GM23248 (cell line): ENCODE measurements around the gene SLC44A4. TPM values are rescaled to one million over a fixed set of nuclear protein-coding genes. Genes with fewer than 3 reads are reported as not detected.

Experiments
- DNase-seq: peaks from one replicate; pipeline ENCODE4 v3.0.0-alpha.2; 2015
- H2AFZ ChIP-seq: fragments of 200-600 bp; sonication (generic); 2 replicates; pipeline ENCODE4 v1.6.1; 2016; ENCODE audit warnings: antibody characterized with exemption
- H3F3A ChIP-seq: fragments of 200-600 bp; sonication (generic); 2 replicates; pipeline ENCODE4 v1.6.1; 2016; ENCODE audit warnings: mild to moderate bottlenecking, antibody characterized with exemption, mixed run types; ENCODE audit not compliant: insufficient read depth
- H3K27ac ChIP-seq: fragments of 200-600 bp; sonication (generic); 2 replicates; pipeline ENCODE4 v1.5.1; 2016; ENCODE audit warnings: mild to moderate bottlenecking
- H3K27me3 ChIP-seq: fragments of 200-600 bp; sonication (generic); replicated peaks from 2 replicates; pipeline ENCODE4 v1.6.1; 2016; ENCODE audit warnings: mild to moderate bottlenecking; ENCODE audit not compliant: insufficient read depth
- H3K36me3 ChIP-seq: fragments of 200-600 bp; sonication (generic); 2 replicates; pipeline ENCODE4 v1.6.1; 2016; ENCODE audit warnings: low read depth, mild to moderate bottlenecking
- H3K4me1 ChIP-seq: fragments of 200-600 bp; sonication (generic); 2 replicates; pipeline ENCODE4 v1.6.1; 2016; ENCODE audit warnings: mild to moderate bottlenecking; ENCODE audit not compliant: insufficient read depth
- H3K4me2 ChIP-seq: fragments of 200-600 bp; sonication (generic); one replicate; pipeline ENCODE4 v1.6.1; 2016; ENCODE audit warnings: mild to moderate bottlenecking; ENCODE audit not compliant: unreplicated experiment
- H3K4me3 ChIP-seq: fragments of 200-600 bp; sonication (generic); 2 replicates; pipeline ENCODE4 v1.5.1; 2016; ENCODE audit warnings: mild to moderate bottlenecking
- H3K79me2 ChIP-seq: fragments of 200-600 bp; sonication (generic); 2 replicates; pipeline ENCODE4 v1.6.1; 2016; ENCODE audit warnings: mild to moderate bottlenecking; ENCODE audit not compliant: insufficient read depth
- H3K9ac ChIP-seq: fragments of 200-600 bp; sonication (generic); 2 replicates; pipeline ENCODE4 v1.6.1; 2016; ENCODE audit warnings: mild to moderate bottlenecking
- H3K9me2 ChIP-seq: fragments of 200-600 bp; sonication (generic); 2 replicates; pipeline ENCODE4 v1.6.1; 2016; ENCODE audit warnings: mixed run types, mild to moderate bottlenecking, moderate library complexity; ENCODE audit not compliant: insufficient read depth
- H3K9me3 ChIP-seq: fragments of 200-600 bp; sonication (generic); one replicate; pipeline ENCODE4 v1.6.1; 2017; ENCODE audit warnings: low read depth
- H4K20me1 ChIP-seq: fragments of 200-600 bp; sonication (generic); 2 replicates; pipeline ENCODE4 v1.6.0; 2016; ENCODE audit not compliant: insufficient read depth
- EZH2 ChIP-seq: fragments of 200-600 bp; sonication (generic); IDR thresholded peaks from 2 replicates; pipeline ENCODE4 v1.6.1; 2018; ENCODE audit warnings: antibody characterized with exemption, mild to moderate bottlenecking; ENCODE audit not compliant: insufficient read depth, poor library complexity, severe bottlenecking
- EZH2phosphoT487 ChIP-seq: fragments of 200-600 bp; sonication (generic); IDR thresholded peaks from 2 replicates; pipeline ENCODE4 v1.6.1; 2018; ENCODE audit warnings: antibody characterized with exemption, moderate library complexity, mild to moderate bottlenecking, low read depth; ENCODE audit not compliant: insufficient read depth
- WGBS, 2 experiments: methylation state at CpG; one replicate each; pipeline ENCODE4 v1.1.6; 2015 to 2017; ENCODE audit warnings: low lambda C conversion rate in 2 of 2, low coverage in 1 of 2; ENCODE audit errors: missing lambda C conversion rate in 2 of 2; 5-methylcytosine and 5-hydroxymethylcytosine counted together
- in situ Hi-C: fragments of 300-500 bp; cut with MboI; formaldehyde crosslinking; loops from 2 replicates; pipeline ENCODE4 v1.15.0; 2020
- polyA plus RNA-seq: library from polyadenylated mRNA; unstranded; fragments of >200 nt; fragmentation: Nextera tagmentation; extraction: Ambion mirVana; gene quantifications from 2 replicates; pipeline ENCODE4 v1.2.1, GENCODE V29; 2016
- total RNA-seq: library from RNA; depleted of rRNA; stranded (reverse); fragments of >200 nt; shearing (Covaris generic); gene quantifications from 2 replicates; pipeline ENCODE4 v1.2.3, GENCODE V29; 2014

SLC44A4 gene
- total and polyA plus RNA-seq, 2 experiments from 2014 or later = not detected

DNA sequence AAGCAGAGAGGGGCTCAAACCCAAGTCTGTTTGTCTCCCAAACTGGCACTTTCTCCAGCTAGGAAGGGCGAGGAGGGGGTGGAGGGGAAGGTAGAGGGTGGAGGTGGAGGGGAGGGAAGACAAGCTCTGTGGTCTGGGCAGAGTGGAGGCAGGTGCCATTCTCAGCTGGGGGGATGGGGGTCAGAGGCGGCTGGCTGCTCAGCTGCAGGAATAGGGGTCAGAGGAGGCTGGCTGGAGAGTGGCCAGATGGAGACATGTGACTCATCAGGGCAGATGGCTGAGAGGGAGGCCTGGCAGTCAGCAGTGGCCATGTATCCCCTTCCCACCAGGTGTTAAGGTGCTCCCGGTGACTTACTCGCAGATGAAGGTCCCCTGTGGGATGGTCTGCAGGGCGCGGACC lies 3.5 kb upstream of the SLC44A4 start:
- peak; percentile 46 for DNase-seq
- Histone ChIP-seq H3K9me2 (no peaks in the 10 kb centered on the region), H4K20me1 (no peaks in the 10 kb centered on the region), H3K27me3 (no peaks in the 10 kb centered on the region), H3K4me1 (no peaks in the 10 kb centered on the region), H3K36me3 (no peaks in the 10 kb centered on the region; the same call in 1 of the 2 replicates), H3K9ac (no peak overlapping the region), H3K9me3 (no peaks in the 10 kb centered on the region), H3K4me3 (no peak overlapping the region), H3K4me2 (no peak overlapping the region), H2AFZ (no peak overlapping the region), H3F3A (no peaks in the 10 kb centered on the region), H3K27ac (no peak overlapping the region), H3K79me2 (no peaks in the 10 kb centered on the region)
- in situ Hi-C loops = no loop called here
- WGBS, 2 experiments = 83 to 87% methylated on average over 6 of the region's 6 CpGs
- no peak for TF ChIP-seq EZH2phosphoT487
- TF ChIP-seq EZH2 = no peak

- 86 to 87% methylated on average over 9 of the region's 9 CpGs for whole genome bisulfite sequencing, 2 experiments
- H3K4me1 ChIP-seq = no peaks in the 10 kb centered on the region
- H3K4me2 ChIP-seq = no peak overlapping the region
- H3K79me2 ChIP-seq = no peaks in the 10 kb centered on the region
- no peak overlapping the region for H3K9ac ChIP-seq
- H3K27me3 ChIP-seq = no peaks in the 10 kb centered on the region
- TF ChIP-seq EZH2phosphoT487 (no peak), EZH2 (no peak)
- no peaks in the 10 kb centered on the region for H3K9me3 ChIP-seq
- DNase-seq = no peak
- no peaks in the 10 kb centered on the region for H3K9me2 ChIP-seq
- no peak overlapping the region for H3K27ac ChIP-seq
- H3F3A ChIP-seq = no peaks in the 10 kb centered on the region
- in situ Hi-C loops = no loop called here
- no peaks in the 10 kb centered on the region for H4K20me1 ChIP-seq
- no peaks in the 10 kb centered on the region; the same call in 1 of the 2 replicates for H3K36me3 ChIP-seq
- H3K4me3 ChIP-seq = no peak overlapping the region
- H2AFZ ChIP-seq = no peak overlapping the region
Measured at GRCh38 chr6:31881136-31881859, 2.5 kb upstream of the SLC44A4 start.

DNA sequence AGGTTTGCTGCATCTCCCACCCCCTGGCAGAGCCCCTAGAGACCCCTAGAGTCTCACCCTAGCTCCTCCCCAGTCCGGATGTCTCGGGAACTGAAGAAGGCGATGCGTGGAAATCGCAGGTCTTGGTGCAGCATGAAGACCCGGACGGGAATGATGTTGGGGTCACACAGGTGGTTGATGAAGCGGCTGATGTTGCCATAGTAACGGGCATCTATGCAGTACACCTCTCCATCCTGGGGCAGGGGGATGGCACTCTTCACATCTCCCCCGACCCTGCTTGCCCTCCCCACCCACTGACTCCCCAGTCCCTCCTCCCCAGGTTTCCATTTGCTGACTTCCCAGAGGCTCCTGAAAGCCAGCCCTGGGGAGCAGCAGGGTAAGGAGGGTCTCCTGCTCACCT lies 1.8 kb upstream of the SLC44A4 start:
- Histone ChIP-seq H2AFZ (no peak overlapping the region), H3K9ac (no peak overlapping the region), H4K20me1 (no peaks in the 10 kb centered on the region), H3K9me3 (no peaks in the 10 kb centered on the region), H3F3A (no peaks in the 10 kb centered on the region), H3K9me2 (no peaks in the 10 kb centered on the region), H3K4me2 (no peak overlapping the region), H3K79me2 (no peaks in the 10 kb centered on the region), H3K36me3 (no peaks in the 10 kb centered on the region; the same call in 1 of the 2 replicates), H3K4me3 (no peak overlapping the region), H3K4me1 (no peaks in the 10 kb centered on the region), H3K27ac (no peak overlapping the region), H3K27me3 (no peaks in the 10 kb centered on the region)
- in situ Hi-C loops = no loop called here
- no peak for TF ChIP-seq EZH2
- no peak for TF ChIP-seq EZH2phosphoT487
- WGBS, 2 experiments = 95 to 97% methylated on average over 10 of the region's 10 CpGs
- DNase-seq = no peak

- Histone ChIP-seq H3K9me3 (no peaks in the 10 kb centered on the region), H3K79me2 (no peaks in the 10 kb centered on the region), H3K36me3 (no peaks in the 10 kb centered on the region; the same call in 1 of the 2 replicates), H3F3A (no peaks in the 10 kb centered on the region), H4K20me1 (no peaks in the 10 kb centered on the region), H3K4me1 (no peaks in the 10 kb centered on the region), H2AFZ (no peak overlapping the region), H3K9ac (no peak overlapping the region), H3K9me2 (no peaks in the 10 kb centered on the region), H3K27me3 (no peaks in the 10 kb centered on the region), H3K4me3 (no peak overlapping the region), H3K4me2 (no peak overlapping the region), H3K27ac (no peak overlapping the region)
- in situ Hi-C loops = no loop called here
- no peak for TF ChIP-seq EZH2phosphoT487
- TF ChIP-seq EZH2 = no peak
- 56 to 57% methylated on average over 10 of the region's 10 CpGs for WGBS, 2 experiments
- no peak for DNase-seq
Measured at GRCh38 chr6:31879901-31880300, 1.1 kb upstream of the SLC44A4 start.
